Measurements from ENCODE around the gene NFS1. TPM values are rescaled to one million over a fixed set of nuclear protein-coding genes. Genes with fewer than 3 reads are reported as not detected.

Gene NFS1
- total and polyA plus RNA-seq, 2 of the 4 experiments (the other 2 are of a cell fraction), result 16.5 to 35.6 TPM

DNA sequence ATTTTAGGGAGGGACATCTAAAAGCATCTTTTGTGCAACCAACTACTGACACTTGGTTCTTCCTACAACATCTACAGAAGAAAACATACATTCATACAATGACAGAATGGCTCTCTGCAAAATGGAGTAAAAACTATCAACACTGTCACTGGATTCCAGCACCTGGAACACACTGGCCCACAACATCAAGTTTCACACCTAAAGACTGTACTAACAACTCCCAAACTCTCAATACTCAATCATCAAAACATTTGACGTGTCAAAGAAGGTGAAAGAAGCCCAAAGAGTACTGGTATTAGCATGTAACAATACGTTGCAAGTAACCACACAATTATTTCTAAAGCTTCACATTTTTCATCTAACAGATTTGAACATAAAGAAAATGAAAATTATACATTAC, 36.6 kb downstream of the NFS1 start:
- dilution Hi-C loops (cut with HindIII; ENCODE audit: low sequenced_read_pairs, unreplicated experiment) (no loop called here), in situ Hi-C loops (cut with MboI; ENCODE audit: low sequenced_read_pairs) (no loop called here), intact Hi-C loops (cut with micrococcal nuclease) (loop anchor here (5.0 to 10.0 kb wide), 2 partner anchors 98 to 150 kb away; no protein-coding TSS in a partner anchor)
- no peak for ATAC-seq (ENCODE audit: low read depth)
- Histone ChIP-seq H3K14ac (replicated peaks; ENCODE audit: low read depth, low read length) (peak overlapping the region; percentile 17; the same call in 1 of the 2 replicates), H3K4ac (ENCODE audit: low read depth, low read length) (no peak overlapping the region), H3K9me1 (ENCODE audit: insufficient read depth, low read length) (peaks cover 3% of the 10 kb centered on the region; the same call in 1 of the 2 replicates), H3K56ac (ENCODE audit: extremely low read depth, insufficient read depth, low read length) (no peak overlapping the region), H3K36me3 (ENCODE audit: control insufficient read depth, insufficient read depth, low read length) (no peaks in the 10 kb centered on the region), H4K8ac (ENCODE audit: low read depth in 2 of 2, low read length in 2 of 2) (no peak overlapping the region), H4K20me1 (ENCODE audit: insufficient read depth, low read length) (peaks cover 69% of the 10 kb centered on the region), H2BK120ac (ENCODE audit: low read depth, low read length) (no peak overlapping the region), H3K9ac (ENCODE audit: low read depth, low read length) (peak overlapping the region; percentile 96; the same call in 1 of the 2 replicates), H3K4me2 (ENCODE audit: low read depth, low read length) (peak overlapping the region; percentile 98), H3K18ac (ENCODE audit: low read depth, low read length) (no peak overlapping the region), H2BK5ac (ENCODE audit: low read depth, low read length, poor library complexity, severe bottlenecking) (no peak overlapping the region), H2AFZ (replicated peaks; ENCODE audit: low read length, poor library complexity) (no peak overlapping the region), H3K79me1 (ENCODE audit: low read depth in 1 of 2, low read length in 2 of 2) (peaks cover 0 to 30% of the 10 kb centered on the region in 2 experiments; a peak in 3 of 4 replicates), H3K23ac (ENCODE audit: low read depth, low read length) (peak overlapping the region; percentile 90), H3K4me1 (ENCODE audit: control insufficient read depth, insufficient read depth, low read length) (peaks cover 4% of the 10 kb centered on the region), H2AK9ac (replicated peaks; ENCODE audit: low read depth, low read length, poor library complexity) (no peak overlapping the region), H2AK5ac (ENCODE audit: low read depth, low read length) (no peak overlapping the region), H2BK20ac (ENCODE audit: low read depth, low read length) (no peak overlapping the region), H4K91ac (ENCODE audit: insufficient read depth, low read depth, low read length) (no peak overlapping the region), H2BK15ac (ENCODE audit: low read depth, low read length) (no peak overlapping the region), H3K4me3 (ENCODE audit: insufficient read depth, low read depth, low read length) (peak overlapping the region; percentile 35), H3K9me3 (ENCODE audit: control insufficient read depth, insufficient read depth, low read length) (no peaks in the 10 kb centered on the region), H3K27ac (ENCODE audit: insufficient read depth, low read length) (no peak overlapping the region), H4K5ac (ENCODE audit: low read depth, low read length) (no peak overlapping the region), H3K27me3 (ENCODE audit: control insufficient read depth, insufficient read depth, low read length) (no peaks in the 10 kb centered on the region)
- no CpG with 5 or more reads among the region's 2 CpGs for WGBS, 2 experiments (ENCODE audit: extremely low coverage in 2 of 2, insufficient read length in 1 of 2)
- ChIA-PET CTCF (no interaction called here), POLR2A (ENCODE audit: unreplicated experiment) (no interaction called here)
- TF ChIP-seq RFX5 (IDR thresholded peaks at IDR 0.05; ENCODE audit: low read depth, low read length) (no peak), MAFK (IDR thresholded peaks at IDR 0.05; ENCODE audit: low read depth, low read length) (no peak), BHLHE40 (IDR thresholded peaks at IDR 0.05; ENCODE audit: low read depth, low read length) (no peak), CEBPB (IDR thresholded peaks at IDR 0.05; ENCODE audit: low read depth, low read length) (no peak), RCOR1 (IDR thresholded peaks at IDR 0.05; ENCODE audit: insufficient replicate concordance, low read length) (no peak), NFE2L2 (IDR thresholded peaks at IDR 0.05; ENCODE audit: low read depth, low read length) (no peak), SMC3 (IDR thresholded peaks at IDR 0.05; ENCODE audit: low read depth, low read length) (no peak), POLR2A (IDR thresholded peaks at IDR 0.05; ENCODE audit: low read depth, low read length) (no peak), MAZ (IDR thresholded peaks at IDR 0.05; ENCODE audit: borderline replicate concordance, low read depth, low read length) (no peak), CHD1 (IDR thresholded peaks at IDR 0.05; ENCODE audit: low read depth, low read length) (no peak), MXI1 (IDR thresholded peaks at IDR 0.05; ENCODE audit: borderline replicate concordance, low read depth, low read length) (no peak), RAD21 (IDR thresholded peaks at IDR 0.05; ENCODE audit: low read length) (no peak)
- TF ChIP-seq, protein P1, sequence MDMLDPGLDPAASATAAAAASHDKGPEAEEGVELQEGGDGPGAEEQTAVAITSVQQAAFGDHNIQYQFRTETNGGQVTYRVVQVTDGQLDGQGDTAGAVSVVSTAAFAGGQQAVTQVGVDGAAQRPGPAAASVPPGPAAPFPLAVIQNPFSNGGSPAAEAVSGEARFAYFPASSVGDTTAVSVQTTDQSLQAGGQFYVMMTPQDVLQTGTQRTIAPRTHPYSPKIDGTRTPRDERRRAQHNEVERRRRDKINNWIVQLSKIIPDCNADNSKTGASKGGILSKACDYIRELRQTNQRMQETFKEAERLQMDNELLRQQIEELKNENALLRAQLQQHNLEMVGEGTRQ (IDR thresholded peaks at IDR 0.05; ENCODE audit: low read depth, low read length), result no peak
- TF ChIP-seq, protein P2, sequence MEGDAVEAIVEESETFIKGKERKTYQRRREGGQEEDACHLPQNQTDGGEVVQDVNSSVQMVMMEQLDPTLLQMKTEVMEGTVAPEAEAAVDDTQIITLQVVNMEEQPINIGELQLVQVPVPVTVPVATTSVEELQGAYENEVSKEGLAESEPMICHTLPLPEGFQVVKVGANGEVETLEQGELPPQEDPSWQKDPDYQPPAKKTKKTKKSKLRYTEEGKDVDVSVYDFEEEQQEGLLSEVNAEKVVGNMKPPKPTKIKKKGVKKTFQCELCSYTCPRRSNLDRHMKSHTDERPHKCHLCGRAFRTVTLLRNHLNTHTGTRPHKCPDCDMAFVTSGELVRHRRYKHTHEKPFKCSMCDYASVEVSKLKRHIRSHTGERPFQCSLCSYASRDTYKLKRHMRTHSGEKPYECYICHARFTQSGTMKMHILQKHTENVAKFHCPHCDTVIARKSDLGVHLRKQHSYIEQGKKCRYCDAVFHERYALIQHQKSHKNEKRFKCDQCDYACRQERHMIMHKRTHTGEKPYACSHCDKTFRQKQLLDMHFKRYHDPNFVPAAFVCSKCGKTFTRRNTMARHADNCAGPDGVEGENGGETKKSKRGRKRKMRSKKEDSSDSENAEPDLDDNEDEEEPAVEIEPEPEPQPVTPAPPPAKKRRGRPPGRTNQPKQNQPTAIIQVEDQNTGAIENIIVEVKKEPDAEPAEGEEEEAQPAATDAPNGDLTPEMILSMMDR (conservative IDR thresholded peaks at IDR 0.05; ENCODE audit: low read depth, low read length), result no peak
- TF ChIP-seq, protein P3, sequence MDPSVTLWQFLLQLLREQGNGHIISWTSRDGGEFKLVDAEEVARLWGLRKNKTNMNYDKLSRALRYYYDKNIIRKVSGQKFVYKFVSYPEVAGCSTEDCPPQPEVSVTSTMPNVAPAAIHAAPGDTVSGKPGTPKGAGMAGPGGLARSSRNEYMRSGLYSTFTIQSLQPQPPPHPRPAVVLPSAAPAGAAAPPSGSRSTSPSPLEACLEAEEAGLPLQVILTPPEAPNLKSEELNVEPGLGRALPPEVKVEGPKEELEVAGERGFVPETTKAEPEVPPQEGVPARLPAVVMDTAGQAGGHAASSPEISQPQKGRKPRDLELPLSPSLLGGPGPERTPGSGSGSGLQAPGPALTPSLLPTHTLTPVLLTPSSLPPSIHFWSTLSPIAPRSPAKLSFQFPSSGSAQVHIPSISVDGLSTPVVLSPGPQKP (IDR thresholded peaks at IDR 0.05; ENCODE audit: borderline replicate concordance, low read depth, low read length), result no peak
- DNase-seq, result no peak
- BruUV-seq (replicated peaks), result no TSS peak
